Suppressor macrophage treated with lipopolysaccharide for 4 hours (primary cell): Measurements from ENCODE around the gene SLC25A34.

Source experiments
- DNase-seq: peaks from one replicate; pipeline ENCODE4 v3.0.0-alpha.2; 2020

The SLC25A34 gene

GRCh38 chr1:15733726-15734226 is 2.3 kb upstream of the SLC25A34 start:
- DNase-seq: no peak

DNA sequence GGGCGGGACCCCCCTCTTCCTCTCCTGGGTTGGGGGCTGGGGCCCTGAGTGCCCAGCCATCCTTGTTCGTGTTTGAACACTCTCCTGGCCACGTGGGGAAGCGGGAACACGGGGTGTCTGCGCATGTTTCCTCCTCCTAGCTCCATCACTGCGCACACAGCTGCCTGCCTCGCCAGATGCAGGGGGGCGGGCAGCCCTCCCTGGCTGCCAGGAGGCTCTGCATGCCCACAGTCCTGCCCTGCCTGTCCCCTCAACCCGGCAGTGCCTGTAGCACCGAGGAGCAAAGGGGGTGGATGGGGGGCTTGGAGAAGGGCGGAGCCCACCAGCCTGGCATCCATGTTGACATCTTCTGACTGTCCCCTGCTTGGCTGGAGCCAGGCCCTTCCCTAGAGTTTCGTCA is 1.8 kb upstream of the SLC25A34 start:
- DNase-seq: no peak

- DNase-seq: no peak
Observed at GRCh38 chr1:15734901-15735300, 1.2 kb upstream of the SLC25A34 start.

DNA sequence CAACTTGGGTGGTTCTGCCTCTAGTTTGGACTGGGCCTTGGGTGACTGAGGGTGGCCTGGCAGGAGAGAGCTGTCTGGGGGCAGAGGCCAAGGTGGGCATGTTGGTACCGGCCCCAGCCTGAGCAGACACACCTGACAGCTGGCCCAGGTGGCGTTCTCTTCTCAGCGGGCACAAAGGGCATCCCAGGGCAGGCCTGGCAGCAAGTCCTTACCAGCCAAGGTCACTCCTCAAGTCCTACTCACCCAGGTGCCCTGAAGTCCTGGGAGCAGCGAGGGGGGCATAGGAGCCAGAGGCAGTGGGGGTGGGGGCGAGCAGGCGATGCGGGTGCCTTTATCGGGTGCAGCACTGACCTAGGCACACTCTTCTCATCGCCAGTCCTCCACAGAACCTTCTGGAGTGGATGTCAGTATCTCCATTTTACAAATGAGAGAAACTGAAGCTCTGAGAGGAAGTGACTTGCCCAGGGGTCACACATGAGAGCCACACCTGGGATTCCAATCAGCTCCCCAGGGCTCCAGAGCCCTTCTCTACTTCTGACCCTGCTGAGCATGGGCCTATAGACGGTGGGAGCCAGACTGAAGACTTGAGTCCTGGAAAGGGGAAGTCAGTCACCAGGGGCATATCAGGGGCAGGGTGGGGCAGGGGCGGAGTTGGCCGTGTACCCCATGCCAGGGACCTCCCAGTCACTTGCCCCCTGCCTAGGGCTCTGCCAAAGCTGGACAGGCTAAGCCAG is 587 bp upstream of the SLC25A34 start:
- DNase-seq: no peak

- no peak for DNase-seq
Observed at GRCh38 chr1:15736892-15737261, 819 bp downstream of the SLC25A34 start.

- DNase-seq: no peak
Observed at GRCh38 chr1:15737324-15738319, 1.6 kb downstream of the SLC25A34 start.

GRCh38 chr1:15738416-15739113 is 2.5 kb downstream of the SLC25A34 start:
- DNase-seq: no peak

DNA sequence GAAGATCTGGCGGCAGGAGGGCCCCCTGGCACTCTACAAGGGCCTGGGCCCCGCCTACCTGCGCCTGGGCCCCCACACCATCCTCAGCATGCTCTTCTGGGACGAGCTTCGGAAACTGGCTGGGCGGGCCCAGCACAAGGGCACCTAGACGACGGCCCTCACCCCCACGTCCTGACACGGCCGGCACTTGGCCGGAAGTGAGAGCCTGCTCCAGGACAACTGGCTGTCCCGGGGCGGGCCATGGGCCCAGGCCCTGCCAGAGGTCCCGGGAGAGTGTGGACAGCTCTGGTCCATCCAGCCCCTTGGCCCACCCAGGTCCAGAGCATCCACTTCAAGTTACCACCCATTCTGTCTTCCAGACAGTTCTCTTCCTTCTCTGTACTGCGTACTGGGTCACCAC is 3.2 kb downstream of the SLC25A34 start:
- DNase-seq: no peak

GRCh38 chr1:15739745-15740144 is 3.7 kb downstream of the SLC25A34 start:
- DNase-seq: no peak

GRCh38 chr1:15740924-15741850 is 5.1 kb downstream of the SLC25A34 start:
- DNase-seq: peak; percentile 50

DNA sequence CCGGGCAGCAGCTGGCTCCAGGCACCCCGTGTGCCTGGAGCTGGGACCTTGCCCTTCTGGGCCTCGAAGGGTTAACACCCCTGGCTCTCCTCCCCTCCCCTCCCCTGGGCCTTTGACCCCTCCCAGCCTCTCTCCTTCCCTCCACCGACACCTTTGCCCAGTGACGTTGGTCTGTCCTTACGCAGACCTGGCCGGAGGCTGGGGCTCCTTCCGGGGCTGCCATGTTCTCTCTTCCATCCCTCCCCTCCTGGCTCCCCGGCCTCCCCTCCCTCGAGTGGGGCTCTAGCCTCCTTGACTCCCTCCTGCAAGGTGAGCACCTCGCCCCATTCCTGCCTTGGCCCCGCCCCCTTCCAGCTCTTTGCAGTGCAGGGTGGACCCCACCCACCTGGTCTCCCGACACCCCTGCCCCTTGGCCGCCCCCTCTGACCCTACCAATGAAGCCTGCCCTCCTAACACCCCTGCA is 6.3 kb downstream of the SLC25A34 start, which contains the start of gene TMEM82:
TMEM82 (plus strand) TSS at position 161 of the 463 bp plus-strand sequence; CDS start at position 222, 61 bp downstream.
- DNase-seq: no peak

DNA sequence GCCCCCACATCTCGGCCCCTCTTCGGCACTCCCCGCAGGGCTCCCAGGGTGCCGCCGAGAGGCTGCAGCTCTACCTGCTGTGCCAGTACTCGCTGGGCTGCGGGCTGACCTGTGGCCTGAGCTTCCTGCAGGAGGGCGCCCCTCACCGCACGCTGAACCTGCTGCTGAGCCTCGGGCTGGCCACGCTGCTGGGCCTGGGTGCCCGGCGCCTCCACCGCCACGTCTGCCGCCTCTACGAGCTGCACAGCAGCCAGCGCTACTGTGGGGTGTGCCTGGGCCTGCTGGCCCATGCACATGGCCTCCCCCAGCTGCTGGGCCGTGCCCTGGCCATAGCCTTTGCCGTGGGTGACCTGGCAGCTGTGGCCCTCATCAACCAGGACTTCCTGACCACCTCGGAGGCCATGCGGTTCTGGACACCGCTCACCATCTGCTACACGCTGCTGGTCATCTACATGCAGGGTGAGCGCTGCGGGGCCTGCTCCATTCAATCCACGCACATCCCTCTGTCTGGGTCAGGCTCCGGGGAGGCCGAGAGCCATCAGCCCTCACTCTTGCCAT is 8.1 kb downstream of the SLC25A34 start:
- DNase-seq: no peak

- no peak for DNase-seq
Observed at GRCh38 chr1:15747378-15747777, 11.3 kb downstream of the SLC25A34 start.

DNA sequence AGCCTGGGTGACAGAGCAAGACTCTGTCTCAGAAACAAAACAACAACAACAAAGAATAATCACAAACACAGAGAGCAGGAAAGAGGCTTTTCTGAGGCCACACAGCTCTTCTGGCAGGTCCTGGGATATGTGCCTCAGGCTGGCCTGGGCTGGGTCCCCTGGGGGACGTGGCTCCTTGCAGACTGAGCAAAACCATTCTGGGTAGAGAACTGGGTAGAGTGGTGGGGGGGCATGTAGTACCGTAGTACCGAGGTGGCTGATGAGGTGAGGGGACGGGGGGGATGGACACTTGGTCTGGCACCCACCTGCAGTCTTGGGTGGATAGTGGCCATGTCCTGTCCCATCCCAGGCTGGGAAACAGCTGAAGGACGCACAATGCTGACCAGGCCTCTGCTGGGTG is 12.2 kb downstream of the SLC25A34 start:
- DNase-seq: no peak

DNA sequence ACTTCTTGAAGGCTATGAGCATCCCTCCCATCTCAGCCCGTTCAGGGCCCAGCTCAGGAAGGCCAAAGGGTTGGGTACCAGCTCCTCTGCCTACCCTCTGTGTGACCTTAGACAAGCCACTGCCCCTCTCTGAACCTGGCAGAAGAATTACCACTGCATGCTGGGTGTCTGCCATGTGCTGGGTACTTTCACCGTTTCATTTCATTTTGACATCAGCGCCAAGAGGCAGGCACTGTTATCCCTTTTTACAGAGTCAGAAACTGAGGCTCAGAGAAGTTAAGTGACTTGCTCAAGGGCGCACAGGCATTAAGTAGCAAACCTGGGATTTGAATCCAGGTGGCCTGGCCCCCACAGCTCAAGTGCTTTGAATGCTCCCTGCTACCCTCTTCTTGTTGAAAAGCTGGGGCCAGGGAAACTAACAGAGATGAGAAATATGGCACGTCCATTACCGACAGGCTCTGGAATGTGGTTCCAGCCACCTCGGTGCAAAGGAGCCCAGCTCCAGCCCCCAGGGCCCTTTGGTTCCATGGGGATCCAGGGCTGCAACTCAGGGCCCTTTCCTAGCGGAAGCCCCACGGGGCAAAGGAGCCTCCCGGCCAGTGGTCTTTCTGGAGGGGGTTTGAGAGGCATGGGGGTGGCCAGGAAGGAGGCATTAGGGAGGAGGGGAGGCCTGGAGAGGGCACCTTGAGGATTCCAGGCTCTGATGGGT is 12.8 kb downstream of the SLC25A34 start:
- no peak for DNase-seq

DNA sequence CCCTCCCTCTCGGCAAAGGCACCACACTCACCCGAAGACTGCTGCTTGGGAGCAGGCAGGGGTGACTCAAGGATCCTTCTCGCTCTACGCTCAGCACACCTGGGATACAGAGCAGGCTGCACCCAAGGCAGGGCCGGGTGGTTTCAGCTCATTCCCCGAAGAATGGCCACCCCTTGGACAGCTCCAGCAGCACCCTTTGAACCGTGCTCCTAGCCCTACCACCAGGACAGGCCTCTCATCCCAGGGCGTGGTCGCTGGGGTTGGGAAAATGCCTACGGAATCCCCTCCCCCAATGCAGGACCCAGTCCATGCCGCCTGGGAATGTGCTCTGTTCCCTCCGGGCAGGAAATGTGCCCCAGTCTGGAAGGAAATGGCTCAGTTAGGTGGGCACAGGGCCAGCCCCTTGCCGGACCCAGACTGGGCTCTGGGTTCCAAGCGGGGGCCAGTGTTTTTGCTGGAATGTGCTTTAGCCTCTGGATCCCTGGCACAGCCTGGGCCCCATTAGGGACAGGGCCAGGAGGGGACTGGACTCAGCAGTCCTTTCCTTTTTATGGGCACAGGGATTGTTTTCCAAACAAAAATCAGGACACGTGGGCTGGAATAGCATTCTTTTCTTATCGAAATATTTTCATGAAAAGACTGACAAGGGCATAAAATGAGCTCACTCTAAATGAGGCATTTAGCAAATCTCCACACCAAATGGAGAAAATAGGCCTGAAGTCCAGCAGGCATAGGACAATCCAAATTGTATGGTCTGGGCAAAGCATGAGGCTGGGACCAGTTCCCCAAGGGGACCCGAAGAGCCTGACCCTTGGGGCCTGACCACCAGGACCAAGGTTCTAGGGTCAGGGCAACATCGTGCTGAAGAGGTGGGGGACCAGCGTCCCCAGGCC is 13.6 kb downstream of the SLC25A34 start:
- DNase-seq: no peak

DNA sequence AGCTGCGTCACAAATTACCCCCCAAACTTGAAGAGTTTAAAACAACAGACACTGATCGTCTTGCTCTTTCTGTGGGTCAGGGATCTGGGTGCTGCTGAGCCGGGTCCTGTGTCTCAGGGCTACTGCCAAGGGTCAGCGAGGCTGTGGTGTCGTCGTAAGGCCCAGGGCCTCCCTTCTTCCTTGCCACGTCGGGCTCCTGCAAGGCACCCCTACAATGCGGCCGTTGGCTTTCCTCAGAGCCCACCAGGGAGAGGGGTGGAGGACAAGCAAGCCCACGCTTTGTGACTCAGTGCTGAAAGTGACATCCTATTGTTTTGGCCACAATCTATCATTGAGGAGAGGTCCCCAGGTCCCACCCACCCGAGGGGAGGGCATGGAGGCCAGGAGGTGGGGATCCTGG is 14.9 kb downstream of the SLC25A34 start:
- no peak for DNase-seq

DNA sequence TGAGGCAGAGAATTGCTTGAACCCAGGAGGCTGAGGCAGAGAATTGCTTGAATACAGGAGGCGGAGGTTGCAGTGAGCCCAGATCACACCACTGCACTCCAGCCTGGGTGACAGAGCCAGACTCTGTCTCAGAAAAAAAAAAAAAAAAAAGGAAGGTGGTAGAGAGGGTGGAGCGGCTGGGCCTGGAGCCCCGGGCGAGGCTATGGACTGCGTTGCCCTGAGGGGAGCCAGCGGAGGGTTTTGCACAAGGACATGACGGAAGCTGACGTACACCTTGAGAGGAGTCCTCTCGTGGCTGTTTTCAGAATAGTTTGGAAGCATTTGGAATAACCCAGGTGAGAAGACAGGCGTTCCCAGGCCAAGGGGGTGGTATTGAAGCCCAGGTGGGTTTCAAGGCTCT is 15.7 kb downstream of the SLC25A34 start:
- no peak for DNase-seq

DNA sequence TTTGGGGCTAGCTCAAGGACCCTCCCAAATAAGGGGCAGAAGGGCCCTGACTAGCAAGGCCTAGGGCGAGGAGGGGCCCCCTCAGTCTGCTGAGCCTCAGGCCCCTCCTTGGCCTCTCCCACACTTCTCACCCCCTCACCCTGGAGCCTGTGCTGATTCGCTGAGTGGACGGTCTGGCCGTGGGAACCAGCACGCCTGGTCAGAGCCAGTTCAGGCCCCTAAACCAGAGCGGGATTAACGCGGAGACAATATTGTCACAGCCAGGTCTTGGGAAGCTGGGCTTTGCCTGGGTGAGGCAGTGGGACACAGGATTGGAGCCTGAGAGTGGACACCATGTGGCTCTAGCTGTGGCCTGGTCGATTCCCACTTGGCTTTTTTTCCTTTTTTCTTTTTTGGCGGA is 17.7 kb downstream of the SLC25A34 start:
- no peak for DNase-seq
